Effector memory CD4-positive, alpha-beta T cell (primary cell): Measurements from ENCODE around the gene MYO10.

ENCODE experiments used
- DNase-seq, 3 donors: peaks; one replicate each; pipeline ENCODE4 v3.0.0-alpha.2; 2020
- H3K27ac ChIP-seq: 2 replicates; pipeline ENCODE4 v1.7.0; 2013; ENCODE audit warnings: mild to moderate bottlenecking, low read length, moderate library complexity; ENCODE audit not compliant: insufficient read depth, poor library complexity, severe bottlenecking
- H3K27me3 ChIP-seq: replicated peaks from 2 replicates; pipeline ENCODE4 v1.7.0; 2013; ENCODE audit warnings: mild to moderate bottlenecking, low read length; ENCODE audit not compliant: insufficient read depth, control insufficient read depth, poor library complexity, severe bottlenecking
- H3K36me3 ChIP-seq: 2 replicates; pipeline ENCODE4 v1.7.0; 2013; ENCODE audit warnings: mild to moderate bottlenecking, low read length, moderate library complexity; ENCODE audit not compliant: control insufficient read depth, insufficient read depth
- H3K4me1 ChIP-seq: 2 replicates; pipeline ENCODE4 v1.7.0; 2013; ENCODE audit warnings: low read length, mild to moderate bottlenecking; ENCODE audit not compliant: control insufficient read depth, insufficient read depth, poor library complexity, severe bottlenecking
- H3K4me3 ChIP-seq: 2 replicates; pipeline ENCODE4 v1.7.0; 2013; ENCODE audit warnings: low read length, low read depth, mild to moderate bottlenecking; ENCODE audit not compliant: insufficient read depth, poor library complexity, severe bottlenecking
- H3K9me3 ChIP-seq: 2 replicates; pipeline ENCODE4 v1.7.0; 2013; ENCODE audit warnings: mild to moderate bottlenecking, low read length, moderate library complexity; ENCODE audit not compliant: control insufficient read depth

The MYO10 gene

DNA sequence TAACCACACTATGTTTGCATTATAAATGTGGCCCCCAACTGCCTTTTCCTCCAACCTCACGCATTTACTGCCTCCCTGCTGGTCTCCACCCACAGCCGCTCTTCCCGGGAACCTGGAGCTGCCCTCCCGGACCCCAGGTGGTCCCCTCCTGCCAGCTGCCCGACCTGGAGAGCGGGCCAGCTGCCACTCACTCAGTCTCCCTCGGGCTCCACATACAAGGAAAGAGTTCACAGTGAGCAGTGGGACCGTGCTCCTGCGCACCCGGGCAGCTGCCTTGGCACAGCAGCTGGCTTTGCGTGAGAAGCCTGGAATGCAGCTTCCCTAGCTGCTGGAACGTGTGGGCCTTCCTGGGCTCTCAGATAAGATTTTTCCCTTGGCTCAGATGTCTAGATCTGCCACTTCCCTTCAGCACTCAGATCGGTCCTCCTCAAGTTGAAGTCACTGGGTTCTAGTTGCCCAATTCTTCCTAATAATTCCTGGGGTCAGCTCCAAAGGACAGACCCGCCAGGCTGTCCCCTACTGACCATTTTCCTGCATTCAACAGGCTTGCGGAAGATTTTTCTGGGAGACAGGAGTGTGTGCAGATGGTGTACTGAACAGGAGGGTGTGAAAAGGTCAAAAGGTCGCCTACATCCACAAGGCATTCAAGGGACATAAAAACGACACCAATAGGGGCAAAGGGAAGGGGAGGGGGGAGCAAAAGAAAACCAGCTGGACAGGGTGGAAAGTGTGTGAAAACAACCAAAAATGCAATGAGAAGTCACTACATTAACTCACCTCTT lies 69.1 kb downstream of the MYO10 start:
- no peaks in the 10 kb centered on the region for H3K27me3 ChIP-seq
- no peaks in the 10 kb centered on the region for H3K9me3 ChIP-seq
- DNase-seq, result no peak
- no peaks in the 10 kb centered on the region for H3K36me3 ChIP-seq
- H3K4me3 ChIP-seq, result no peak overlapping the region
- no peak overlapping the region for H3K27ac ChIP-seq
- no peaks in the 10 kb centered on the region for H3K4me1 ChIP-seq

DNA sequence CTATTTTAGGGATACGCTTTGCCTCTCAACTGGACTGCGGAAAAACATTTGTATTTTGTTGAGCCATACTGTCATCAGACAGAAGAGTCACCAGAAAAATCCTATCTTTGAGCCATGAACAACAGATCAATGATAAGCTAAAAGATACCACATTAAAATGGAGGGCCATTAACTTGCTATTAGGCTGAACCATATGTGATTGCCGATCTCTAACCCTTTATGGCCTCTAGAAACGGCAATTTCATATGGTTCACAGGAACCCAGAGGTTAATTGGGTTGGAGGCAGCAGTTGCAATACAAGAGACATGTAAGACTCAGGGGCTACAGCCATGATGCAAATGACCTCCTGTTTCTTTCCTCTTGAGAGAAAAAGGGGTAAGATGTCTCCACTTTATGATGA lies 69.8 kb downstream of the MYO10 start:
- Histone ChIP-seq H3K4me1 (no peaks in the 10 kb centered on the region), H3K9me3 (no peaks in the 10 kb centered on the region), H3K27me3 (no peaks in the 10 kb centered on the region), H3K36me3 (no peaks in the 10 kb centered on the region), H3K4me3 (no peak overlapping the region), H3K27ac (no peak overlapping the region)
- no peak for DNase-seq

DNA sequence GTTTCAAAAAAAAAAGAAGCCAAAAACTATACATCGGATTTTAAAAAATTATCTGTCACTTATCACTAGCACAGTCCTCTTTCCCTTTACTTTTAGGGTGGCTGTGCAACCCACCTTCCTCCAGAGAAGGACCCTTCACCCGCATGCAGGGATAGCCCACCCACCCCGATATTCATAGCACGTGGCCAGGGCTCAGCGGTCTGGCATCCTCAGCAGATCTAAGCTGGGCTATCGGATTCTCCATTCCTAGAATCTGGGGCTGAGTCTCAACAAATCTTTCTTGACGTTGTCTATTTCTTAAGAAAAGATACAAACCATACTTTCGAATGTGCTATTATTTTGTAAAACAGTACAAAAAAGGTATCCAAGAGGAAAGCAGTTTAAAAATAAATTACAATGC lies 70.9 kb downstream of the MYO10 start:
- H3K9me3 ChIP-seq, result no peaks in the 10 kb centered on the region
- no peak overlapping the region for H3K4me3 ChIP-seq
- DNase-seq, result no peak
- no peaks in the 10 kb centered on the region for H3K27me3 ChIP-seq
- H3K36me3 ChIP-seq, result no peaks in the 10 kb centered on the region
- no peaks in the 10 kb centered on the region for H3K4me1 ChIP-seq
- H3K27ac ChIP-seq, result no peak overlapping the region

DNA sequence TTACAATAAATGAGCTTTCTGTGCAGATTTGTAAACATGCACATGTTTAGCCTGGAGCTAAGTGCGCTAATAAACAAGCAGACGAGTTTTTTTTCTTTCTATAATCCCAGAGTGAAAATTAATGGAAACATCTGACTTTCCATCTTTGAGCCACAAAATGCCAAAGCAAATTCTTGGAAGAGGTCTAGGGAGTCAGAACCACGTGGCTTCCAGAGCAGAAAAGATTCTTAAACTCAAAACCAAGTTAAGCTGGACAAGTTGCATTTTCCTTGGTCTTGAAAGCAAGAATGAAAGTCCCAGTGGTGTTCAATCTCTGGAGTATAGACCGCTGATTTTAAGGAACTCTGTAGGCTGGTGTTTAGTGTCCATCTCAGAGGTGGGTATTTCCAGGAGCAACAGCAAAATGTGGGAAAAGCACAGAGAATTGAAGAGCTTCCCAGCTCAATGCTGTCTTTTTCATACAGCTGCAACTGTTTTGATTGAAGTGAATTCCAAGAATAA lies 71.4 kb downstream of the MYO10 start:
- H3K27me3 ChIP-seq, result no peaks in the 10 kb centered on the region
- DNase-seq, result no peak
- no peaks in the 10 kb centered on the region for H3K36me3 ChIP-seq
- no peaks in the 10 kb centered on the region for H3K4me1 ChIP-seq
- no peaks in the 10 kb centered on the region for H3K9me3 ChIP-seq
- no peak overlapping the region for H3K4me3 ChIP-seq
- H3K27ac ChIP-seq, result no peak overlapping the region

DNA sequence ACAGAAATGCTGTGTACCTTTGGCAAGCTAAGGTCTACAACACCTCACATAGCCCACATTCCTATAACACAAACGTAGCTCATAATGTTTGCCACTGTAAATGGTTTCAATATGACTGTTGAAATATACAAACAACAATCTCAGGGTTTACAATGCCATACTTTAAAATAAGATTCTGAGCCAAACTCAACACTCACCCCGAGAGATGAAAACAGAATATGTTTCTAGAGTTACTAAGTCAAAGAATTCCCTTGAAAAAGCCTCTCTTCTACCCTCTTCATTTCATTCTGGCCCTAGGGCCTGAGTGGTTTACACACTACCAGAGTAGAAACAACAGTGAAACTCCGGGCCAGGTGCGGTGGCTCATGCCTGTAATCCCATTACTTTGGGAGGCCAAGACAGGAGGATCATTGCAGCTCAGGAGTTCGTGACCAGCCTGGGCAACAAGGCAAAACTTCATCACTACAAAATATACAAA lies 72.6 kb downstream of the MYO10 start:
- Histone ChIP-seq H3K9me3 (no peaks in the 10 kb centered on the region), H3K27ac (no peak overlapping the region), H3K27me3 (no peaks in the 10 kb centered on the region), H3K4me3 (no peak overlapping the region), H3K36me3 (no peaks in the 10 kb centered on the region), H3K4me1 (no peaks in the 10 kb centered on the region)
- DNase-seq, result no peak

DNA sequence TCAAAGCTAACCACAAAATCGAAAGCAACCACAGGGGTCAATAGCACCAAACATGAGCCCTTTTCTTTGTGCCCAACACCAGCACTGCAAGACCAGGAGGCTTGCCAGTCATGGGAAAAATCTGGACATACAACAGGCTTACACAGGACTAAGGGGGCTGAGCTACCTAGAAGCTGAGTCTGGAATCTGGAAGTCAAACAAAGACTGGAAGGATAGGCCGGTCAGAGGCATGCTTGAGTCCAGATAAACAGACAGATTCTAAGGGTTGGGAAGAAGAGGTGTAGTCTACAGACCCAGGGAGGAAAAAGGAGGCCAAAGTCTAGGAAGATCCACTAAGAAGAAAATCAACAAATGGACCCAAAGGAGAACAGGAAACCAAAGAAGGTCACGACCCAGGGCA lies 73.3 kb downstream of the MYO10 start:
- H3K36me3 ChIP-seq, result no peaks in the 10 kb centered on the region
- DNase-seq, result no peak

DNA sequence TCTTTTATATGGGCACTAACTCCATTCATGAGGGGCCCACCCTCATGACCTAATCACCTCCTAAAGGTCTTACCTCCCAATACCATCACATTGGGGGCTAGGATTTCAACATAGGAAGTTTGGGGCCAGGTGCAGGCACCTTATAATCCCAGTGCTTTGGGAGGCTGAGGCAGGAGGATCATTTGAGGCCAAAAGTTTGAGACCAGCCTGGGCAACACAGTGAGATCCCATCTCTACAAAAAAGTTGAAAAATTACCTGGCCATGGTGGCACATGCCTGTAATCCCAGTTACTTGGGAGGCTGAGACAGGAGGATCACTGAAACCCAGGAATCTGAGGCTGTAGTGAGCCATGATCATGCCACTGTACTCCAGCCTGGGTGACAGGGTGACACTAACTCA lies 76.7 kb downstream of the MYO10 start:
- Histone ChIP-seq H3K27ac (no peak overlapping the region), H3K9me3 (no peaks in the 10 kb centered on the region), H3K4me1 (no peaks in the 10 kb centered on the region), H3K27me3 (no peaks in the 10 kb centered on the region), H3K4me3 (no peak overlapping the region), H3K36me3 (no peaks in the 10 kb centered on the region)
- no peak for DNase-seq

More for the DNA sequence above, 73.3 kb downstream of the MYO10 start:
- Histone ChIP-seq H3K27me3 (no peaks in the 10 kb centered on the region), H3K4me3 (no peak overlapping the region), H3K4me1 (no peaks in the 10 kb centered on the region), H3K27ac (no peak overlapping the region), H3K9me3 (no peaks in the 10 kb centered on the region)

DNA sequence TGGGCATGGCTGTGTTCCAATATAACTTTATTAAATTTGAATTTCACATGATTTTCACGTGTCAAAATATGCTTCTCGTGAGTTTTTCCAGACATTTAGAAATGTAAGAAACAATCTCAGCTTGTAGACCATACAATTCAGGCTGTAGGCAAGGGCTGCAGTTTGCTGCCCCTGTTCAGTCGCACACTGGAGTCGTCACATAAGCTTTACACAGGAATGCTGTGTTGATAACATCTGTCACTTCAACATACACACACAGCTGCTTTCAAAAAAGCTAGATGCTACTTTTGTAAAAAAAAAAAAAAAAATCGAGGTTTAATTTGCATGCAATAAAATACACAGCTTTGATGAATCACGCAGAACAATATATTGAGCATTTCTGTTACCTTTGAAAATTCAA lies 77.9 kb downstream of the MYO10 start:
- H3K9me3 ChIP-seq, result no peaks in the 10 kb centered on the region
- H3K27ac ChIP-seq, result no peak overlapping the region
- no peaks in the 10 kb centered on the region for H3K4me1 ChIP-seq
- no peak overlapping the region for H3K4me3 ChIP-seq
- no peak for DNase-seq
- no peaks in the 10 kb centered on the region for H3K27me3 ChIP-seq
- H3K36me3 ChIP-seq, result no peaks in the 10 kb centered on the region

DNA sequence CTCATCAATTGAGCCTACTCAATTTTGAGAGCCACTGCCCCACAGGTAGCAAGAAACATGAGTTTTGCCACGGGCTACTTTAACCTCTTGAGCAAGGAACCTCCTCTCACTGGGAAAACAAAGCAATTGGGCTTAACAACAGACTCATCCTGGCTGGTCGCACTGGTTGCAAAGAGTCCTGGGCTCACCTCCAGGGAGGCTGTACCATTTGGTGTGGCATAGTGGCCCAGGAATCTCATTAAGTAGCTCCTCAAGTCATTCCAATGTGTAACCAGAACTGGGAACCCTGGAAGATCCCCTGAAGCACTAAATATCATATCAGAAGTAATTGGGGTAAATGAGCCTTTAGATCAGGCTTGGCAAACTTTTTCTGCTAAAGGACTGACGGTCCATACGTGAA lies 78.5 kb downstream of the MYO10 start:
- no peak overlapping the region for H3K27ac ChIP-seq
- H3K9me3 ChIP-seq, result no peaks in the 10 kb centered on the region
- H3K36me3 ChIP-seq, result no peaks in the 10 kb centered on the region
- no peaks in the 10 kb centered on the region for H3K4me1 ChIP-seq
- no peak for DNase-seq
- H3K4me3 ChIP-seq, result no peak overlapping the region
- H3K27me3 ChIP-seq, result no peaks in the 10 kb centered on the region

DNA sequence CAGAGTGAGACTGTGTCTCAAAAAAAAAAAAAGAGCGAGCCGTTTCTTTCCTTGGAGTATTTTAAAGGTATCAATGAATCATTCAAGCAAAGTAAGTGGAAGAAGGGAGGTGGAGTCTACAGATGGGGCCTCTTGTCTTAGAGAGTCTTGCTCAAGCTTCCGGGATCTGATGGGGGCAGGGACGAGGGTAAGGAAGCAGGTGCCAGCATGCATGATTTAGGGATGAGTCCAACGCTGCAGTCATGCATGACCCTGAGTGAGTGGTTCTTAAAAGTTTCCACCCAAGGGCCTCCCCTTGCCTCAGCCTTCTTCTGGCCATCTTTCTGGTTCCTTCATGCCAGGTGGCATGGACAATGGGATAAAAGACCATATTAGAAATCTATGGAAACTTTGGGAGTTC lies 79.6 kb downstream of the MYO10 start:
- no peaks in the 10 kb centered on the region for H3K4me1 ChIP-seq
- H3K36me3 ChIP-seq, result no peaks in the 10 kb centered on the region
- no peak for DNase-seq
- no peak overlapping the region for H3K4me3 ChIP-seq
- no peak overlapping the region for H3K27ac ChIP-seq
- H3K27me3 ChIP-seq, result no peaks in the 10 kb centered on the region
- no peaks in the 10 kb centered on the region for H3K9me3 ChIP-seq
